OCI-LY7 (cell line): Measurements from ENCODE around the gene DGCR8. TPM values are rescaled to one million over a fixed set of nuclear protein-coding genes. Genes with fewer than 3 reads are reported as not detected.

Source experiments
- BruUV-seq: library from RNA; stranded (reverse); fragments of 400-500 nt; replicated peaks from 2 replicates; lab custom pipeline; 2021; lab: Mats Ljungman, UMichigan
- CTCF ChIA-PET: fragments of 300-600 bp; sonication (Branson Sonifier 250); formaldehyde crosslinking; loops from one replicate; lab custom pipeline; 2022; ENCODE audit warnings: antibody characterized with exemption; ENCODE audit not compliant: unreplicated experiment; lab: Charles Lee
- POLR2A ChIA-PET: fragments of 300-600 bp; sonication (Branson Sonifier 250); formaldehyde crosslinking; loops from one replicate; lab custom pipeline; 2022; ENCODE audit warnings: antibody characterized with exemption; lab: Charles Lee
- DNase-seq: peaks from one replicate; pipeline ENCODE4 v3.0.0-alpha.2; 2015; ENCODE audit warnings: low spot score
- H2AFZ ChIP-seq: fragments of 200-600 bp; sonication (generic), shearing (Covaris generic); 2 replicates; pipeline ENCODE4 v1.6.1; 2014; ENCODE audit warnings: mild to moderate bottlenecking, antibody characterized with exemption, low read length, moderate library complexity
- H3K27ac ChIP-seq: fragments of 200-600 bp; sonication (generic); 2 replicates; pipeline ENCODE4 v1.5.1; 2014; ENCODE audit warnings: mixed run types, low read depth, mild to moderate bottlenecking, moderate library complexity, low read length, inconsistent platforms; ENCODE audit not compliant: poor library complexity, severe bottlenecking
- H3K36me3 ChIP-seq: fragments of 200-600 bp; sonication (generic); 2 replicates; pipeline ENCODE4 v1.6.1; 2014; ENCODE audit warnings: mild to moderate bottlenecking, antibody characterized with exemption, low read length, moderate library complexity, mixed read lengths; ENCODE audit not compliant: insufficient read depth
- H3K4me1 ChIP-seq: fragments of 200-600 bp; sonication (generic); 2 replicates; pipeline ENCODE4 v1.5.1; 2014; ENCODE audit warnings: mild to moderate bottlenecking, low read length; ENCODE audit not compliant: insufficient read depth, poor library complexity, severe bottlenecking
- H3K4me2 ChIP-seq: fragments of 200-600 bp; sonication (generic); 2 replicates; pipeline ENCODE4 v1.6.1; 2014; ENCODE audit warnings: mild to moderate bottlenecking, low read length
- H3K4me3 ChIP-seq: fragments of 200-600 bp; sonication (generic); 2 replicates; pipeline ENCODE4 v1.5.1; 2014; ENCODE audit warnings: mild to moderate bottlenecking, low read depth, low read length; ENCODE audit not compliant: poor library complexity, severe bottlenecking
- H3K79me2 ChIP-seq: fragments of 200-600 bp; sonication (generic); 2 replicates; pipeline ENCODE4 v1.6.1; 2016; ENCODE audit warnings: low read depth, mild to moderate bottlenecking, low read length, moderate library complexity, mixed read lengths; ENCODE audit not compliant: insufficient read depth
- H3K9me2 ChIP-seq: fragments of 200-600 bp; sonication (generic); 2 replicates; pipeline ENCODE4 v1.6.1; 2016; ENCODE audit warnings: mild to moderate bottlenecking, low read length, mixed read lengths; ENCODE audit not compliant: insufficient read depth
- H3K9me3 ChIP-seq: fragments of 200-600 bp; sonication (generic); 2 replicates; pipeline ENCODE4 v1.6.1; 2014; ENCODE audit warnings: mild to moderate bottlenecking, mixed run types, low read length, mixed read lengths
- H4K20me1 ChIP-seq: fragments of 200-600 bp; sonication (generic); 2 replicates; pipeline ENCODE4 v1.6.1; 2014; ENCODE audit warnings: mild to moderate bottlenecking, antibody characterized with exemption, low read length, moderate library complexity, mixed read lengths; ENCODE audit not compliant: insufficient read depth
- EZH2phosphoT487 ChIP-seq: fragments of 200-600 bp; sonication (generic); IDR thresholded peaks from 2 replicates; pipeline ENCODE4 v1.6.1; 2018; ENCODE audit warnings: low read depth, borderline replicate concordance, mild to moderate bottlenecking, mixed run types, antibody characterized with exemption, low read length, moderate library complexity, mixed read lengths
- intact Hi-C: fragments of 100-400 bp; cut with micrococcal nuclease; formaldehyde crosslinking; loops from one replicate; pipeline ENCODE4 v1.10.0; 2022; ENCODE audit not compliant: unreplicated experiment
- total RNA-seq, 2 experiments: library from RNA; depleted of rRNA in 1 of 2; stranded (reverse); fragments of >200 nt in 1 of 2; shearing (Covaris generic) in 1 of 2; gene quantifications; 2 replicates each; pipeline ENCODE4 v1.2.3, GENCODE V29; 2014 to 2022
- TF ChIP-seq, protein P1 (sequence below): fragments of 200-600 bp; sonication (generic); conservative IDR thresholded peaks from 2 replicates; pipeline ENCODE4 v1.5.1; 2014; ENCODE audit warnings: mild to moderate bottlenecking, antibody characterized with exemption, low read length, moderate library complexity, mixed read lengths

Gene DGCR8
- total RNA-seq, 2 experiments from 2014 or later: 49.5 to 68.2 TPM

DNA sequence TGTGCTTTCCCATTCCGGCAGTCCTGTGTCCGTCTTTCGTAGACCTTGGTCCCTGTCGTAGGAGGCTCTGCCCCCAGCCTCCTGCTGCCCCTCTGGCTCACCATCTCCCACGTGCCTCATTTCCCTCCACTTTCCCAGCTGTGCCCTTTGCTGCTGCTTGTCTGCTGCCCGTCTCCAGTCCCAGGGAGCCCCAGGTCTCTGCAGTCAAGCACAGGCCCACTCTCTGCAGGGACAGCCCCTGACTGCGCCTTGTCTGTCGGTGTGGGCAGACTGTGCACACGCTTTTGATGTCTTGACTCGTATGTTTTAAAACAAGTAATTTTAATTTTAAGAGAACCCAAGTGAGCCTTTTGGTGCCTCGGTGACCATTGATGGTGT is 12.4 kb downstream of the DGCR8 start:
- peaks cover 10% of the 10 kb centered on the region; the same call in 1 of the 2 replicates for H3K9me3 ChIP-seq
- intact Hi-C loops: no loop called here
- no peaks in the 10 kb centered on the region for H3K4me1 ChIP-seq
- no peaks in the 10 kb centered on the region for H3K79me2 ChIP-seq
- CTCF ChIA-PET: no interaction called here
- no peak overlapping the region for H3K27ac ChIP-seq
- H3K36me3 ChIP-seq: peaks cover 99% of the 10 kb centered on the region
- TF ChIP-seq EZH2phosphoT487: no peak
- TF ChIP-seq, protein P1, sequence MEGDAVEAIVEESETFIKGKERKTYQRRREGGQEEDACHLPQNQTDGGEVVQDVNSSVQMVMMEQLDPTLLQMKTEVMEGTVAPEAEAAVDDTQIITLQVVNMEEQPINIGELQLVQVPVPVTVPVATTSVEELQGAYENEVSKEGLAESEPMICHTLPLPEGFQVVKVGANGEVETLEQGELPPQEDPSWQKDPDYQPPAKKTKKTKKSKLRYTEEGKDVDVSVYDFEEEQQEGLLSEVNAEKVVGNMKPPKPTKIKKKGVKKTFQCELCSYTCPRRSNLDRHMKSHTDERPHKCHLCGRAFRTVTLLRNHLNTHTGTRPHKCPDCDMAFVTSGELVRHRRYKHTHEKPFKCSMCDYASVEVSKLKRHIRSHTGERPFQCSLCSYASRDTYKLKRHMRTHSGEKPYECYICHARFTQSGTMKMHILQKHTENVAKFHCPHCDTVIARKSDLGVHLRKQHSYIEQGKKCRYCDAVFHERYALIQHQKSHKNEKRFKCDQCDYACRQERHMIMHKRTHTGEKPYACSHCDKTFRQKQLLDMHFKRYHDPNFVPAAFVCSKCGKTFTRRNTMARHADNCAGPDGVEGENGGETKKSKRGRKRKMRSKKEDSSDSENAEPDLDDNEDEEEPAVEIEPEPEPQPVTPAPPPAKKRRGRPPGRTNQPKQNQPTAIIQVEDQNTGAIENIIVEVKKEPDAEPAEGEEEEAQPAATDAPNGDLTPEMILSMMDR: no peak
- no peaks in the 10 kb centered on the region for H4K20me1 ChIP-seq
- no peak overlapping the region for H3K4me2 ChIP-seq
- no peak for DNase-seq
- POLR2A ChIA-PET: no interaction called here
- no peak overlapping the region for H2AFZ ChIP-seq
- no peak overlapping the region for H3K4me3 ChIP-seq
- BruUV-seq: no TSS peak
- no peaks in the 10 kb centered on the region for H3K9me2 ChIP-seq

DNA sequence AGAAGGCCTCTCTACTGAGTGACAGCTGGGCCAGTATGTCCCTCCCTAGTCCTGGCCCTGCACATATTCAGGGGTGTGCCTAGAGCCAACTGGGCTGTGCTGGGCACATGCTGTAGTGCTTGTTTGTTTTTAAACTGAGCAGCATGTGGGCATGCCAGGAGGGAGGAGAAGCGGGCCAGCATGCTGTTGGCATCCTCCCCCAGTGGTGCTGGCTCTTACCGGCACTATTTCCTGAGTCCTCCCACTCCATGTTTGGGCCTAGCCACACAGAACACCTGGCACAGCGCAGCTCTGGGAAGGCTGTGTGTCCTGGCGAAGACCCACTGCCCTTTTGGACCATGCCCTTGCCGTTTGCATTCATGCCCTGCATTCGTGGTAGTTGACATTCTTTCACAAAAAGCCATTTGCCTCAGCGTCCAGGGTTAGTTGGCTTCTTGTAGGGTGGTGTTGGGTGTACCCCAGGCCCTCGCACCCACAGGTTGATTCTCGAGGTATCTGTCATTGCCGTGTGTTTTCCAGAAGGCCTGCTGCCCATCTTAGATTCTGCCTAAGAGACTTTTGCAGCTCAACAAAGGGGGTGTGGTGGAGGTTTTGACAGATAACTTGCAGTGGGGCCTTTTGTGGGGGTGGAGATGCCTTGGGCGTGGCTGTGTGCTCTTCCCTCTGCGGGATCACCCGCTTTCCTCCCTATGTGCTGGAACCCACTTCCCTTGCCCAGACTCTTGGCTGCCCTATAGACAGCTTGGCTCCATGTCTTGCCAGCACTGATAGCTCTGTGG is 13.6 kb downstream of the DGCR8 start:
- H3K36me3 ChIP-seq: peaks cover 97% of the 10 kb centered on the region
- TF ChIP-seq EZH2phosphoT487: no peak
- TF ChIP-seq, protein P1: no peak
- ChIA-PET CTCF (no interaction called here), POLR2A (no interaction called here)
- no peak overlapping the region for H3K4me3 ChIP-seq
- BruUV-seq: no TSS peak
- no peak overlapping the region for H2AFZ ChIP-seq
- intact Hi-C loops: no loop called here
- H3K4me1 ChIP-seq: no peaks in the 10 kb centered on the region
- H3K9me3 ChIP-seq: peaks cover 10% of the 10 kb centered on the region; the same call in 1 of the 2 replicates
- H3K79me2 ChIP-seq: no peaks in the 10 kb centered on the region
- H4K20me1 ChIP-seq: no peaks in the 10 kb centered on the region
- H3K27ac ChIP-seq: no peak overlapping the region
- H3K4me2 ChIP-seq: no peak overlapping the region
- no peak for DNase-seq
- H3K9me2 ChIP-seq: no peaks in the 10 kb centered on the region

DNA sequence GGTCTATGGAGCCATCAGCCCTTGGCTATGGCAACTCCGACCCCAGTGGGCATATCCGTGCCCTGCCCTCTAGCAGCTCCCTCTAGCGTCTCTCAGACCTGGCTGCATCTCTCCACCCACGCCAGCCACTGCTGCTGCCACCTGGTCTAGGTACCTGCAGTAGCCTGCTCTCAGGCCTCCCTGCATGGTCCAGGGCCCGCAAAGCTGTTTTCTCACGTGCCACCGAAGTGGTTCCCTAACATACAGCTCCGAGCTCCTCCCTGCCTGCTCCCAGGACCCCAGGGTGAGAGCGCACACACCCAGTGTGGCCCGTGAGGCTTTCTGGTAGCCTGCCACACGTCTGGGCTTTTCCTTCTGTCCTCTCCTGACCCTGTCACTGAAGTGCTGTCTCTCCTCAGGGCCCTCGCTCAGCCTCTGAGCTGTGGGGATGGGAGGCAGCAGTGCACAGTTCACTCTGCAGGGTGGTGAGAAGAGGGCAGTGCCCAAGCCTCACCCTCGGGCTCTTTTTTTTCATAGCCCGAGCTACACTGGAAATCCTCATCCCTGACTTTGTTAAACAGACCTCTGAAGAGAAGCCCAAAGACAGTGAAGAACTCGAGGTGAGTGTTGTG is 14.3 kb downstream of the DGCR8 start:
- H3K27ac ChIP-seq: no peak overlapping the region
- no peak overlapping the region for H3K4me3 ChIP-seq
- ChIA-PET POLR2A (no interaction called here), CTCF (no interaction called here)
- H3K4me2 ChIP-seq: no peak overlapping the region
- H3K79me2 ChIP-seq: no peaks in the 10 kb centered on the region
- TF ChIP-seq EZH2phosphoT487: no peak
- TF ChIP-seq, protein P1: no peak
- no peak for DNase-seq
- intact Hi-C loops: no loop called here
- peaks cover 97% of the 10 kb centered on the region for H3K36me3 ChIP-seq
- BruUV-seq: no TSS peak
- H3K4me1 ChIP-seq: no peaks in the 10 kb centered on the region
- H3K9me2 ChIP-seq: no peaks in the 10 kb centered on the region
- no peak overlapping the region for H2AFZ ChIP-seq
- H3K9me3 ChIP-seq: peaks cover 10% of the 10 kb centered on the region; the same call in 1 of the 2 replicates
- no peaks in the 10 kb centered on the region for H4K20me1 ChIP-seq
